ENCODE data around the gene LRRTM4. TPM values are rescaled to one million over a fixed set of nuclear protein-coding genes. Genes with fewer than 3 reads are reported as not detected.

The LRRTM4 gene
- total RNA-seq, 2 donors from 2014 or later, result 7.0 to 21.1 TPM

GRCh38 chr2:77201755-77202154, 320.4 kb downstream of the LRRTM4 start:
- Mint-ChIP-seq H3K36me3 (ENCODE audit: low read depth) (no peaks in the 10 kb centered on the region), H3K4me3 (no peak overlapping the region), H3K27me3 (ENCODE audit: insufficient read depth) (no peaks in the 10 kb centered on the region), H3K9me3 (no peaks in the 10 kb centered on the region), H3K27ac (no peak overlapping the region), H3K4me1 (peaks cover 21% of the 10 kb centered on the region)
- Histone ChIP-seq H3K27me3 (ENCODE audit: control insufficient read depth, insufficient read depth, low read length, poor library complexity, severe bottlenecking) (no peaks in the 10 kb centered on the region), H3K9ac (ENCODE audit: extremely low read depth, low read length, poor library complexity, severe bottlenecking) (no peak overlapping the region), H3K4me3 (ENCODE audit: low read length) (no peak overlapping the region), H3K9me3 (ENCODE audit: control insufficient read depth, low read length) (no peaks in the 10 kb centered on the region), H3K27ac (ENCODE audit: low read depth, low read length) (no peak overlapping the region), H3K36me3 (ENCODE audit: control insufficient read depth, insufficient read depth, low read length) (no peaks in the 10 kb centered on the region), H3K4me1 (ENCODE audit: control insufficient read depth, insufficient read depth, low read length) (peaks cover 2% of the 10 kb centered on the region)
- DNase-seq, result no peak
- TF ChIP-seq CTCF (conservative IDR thresholded peaks at IDR 0.05), result no peak
- 94 to 100% methylated on average over 1 to 2 of the region's 2 CpGs for WGBS, 2 experiments (ENCODE audit: insufficient coverage in 1 of 2, insufficient read length in 1 of 2)

GRCh38 chr2:77199411-77199810, 322.8 kb downstream of the LRRTM4 start:
- H3K27ac ChIP-seq (ENCODE audit: low read depth, low read length), result no peak overlapping the region
- peaks cover 2% of the 10 kb centered on the region for H3K4me1 ChIP-seq (ENCODE audit: control insufficient read depth, insufficient read depth, low read length)
- H3K36me3 ChIP-seq (ENCODE audit: control insufficient read depth, insufficient read depth, low read length), result no peaks in the 10 kb centered on the region
- H3K4me3 ChIP-seq (ENCODE audit: low read length), result no peak overlapping the region
- no peak for TF ChIP-seq CTCF (conservative IDR thresholded peaks at IDR 0.05)
- no peak overlapping the region for H3K27ac Mint-ChIP-seq
- H3K27me3 ChIP-seq (ENCODE audit: control insufficient read depth, insufficient read depth, low read length, poor library complexity, severe bottlenecking), result no peaks in the 10 kb centered on the region
- H3K4me1 Mint-ChIP-seq, result peaks cover 21% of the 10 kb centered on the region
- H3K9me3 ChIP-seq (ENCODE audit: control insufficient read depth, low read length), result no peaks in the 10 kb centered on the region
- H3K4me3 Mint-ChIP-seq, result no peak overlapping the region
- no peaks in the 10 kb centered on the region for H3K36me3 Mint-ChIP-seq (ENCODE audit: low read depth)
- H3K9me3 Mint-ChIP-seq, result no peaks in the 10 kb centered on the region
- no peak overlapping the region for H3K9ac ChIP-seq (ENCODE audit: extremely low read depth, low read length, poor library complexity, severe bottlenecking)
- H3K27me3 Mint-ChIP-seq (ENCODE audit: insufficient read depth), result no peaks in the 10 kb centered on the region
- DNase-seq, result no peak

- H3K4me1 ChIP-seq (ENCODE audit: control insufficient read depth, insufficient read depth, low read length), result no peaks in the 10 kb centered on the region
- H3K27me3 ChIP-seq (ENCODE audit: control insufficient read depth, insufficient read depth, low read length, poor library complexity, severe bottlenecking), result no peaks in the 10 kb centered on the region
- no peak overlapping the region for H3K27ac Mint-ChIP-seq
- H3K9me3 ChIP-seq (ENCODE audit: control insufficient read depth, low read length), result no peaks in the 10 kb centered on the region
- TF ChIP-seq CTCF (conservative IDR thresholded peaks at IDR 0.05), result no peak
- no peaks in the 10 kb centered on the region for H3K36me3 ChIP-seq (ENCODE audit: control insufficient read depth, insufficient read depth, low read length)
- no peak overlapping the region for H3K4me3 Mint-ChIP-seq
- no peaks in the 10 kb centered on the region for H3K36me3 Mint-ChIP-seq (ENCODE audit: low read depth)
- WGBS, 2 experiments (ENCODE audit: insufficient coverage in 1 of 2, insufficient read length in 1 of 2), result 71 to 92% methylated on average over 1 to 4 of the region's 4 CpGs
- no peak overlapping the region for H3K9ac ChIP-seq (ENCODE audit: extremely low read depth, low read length, poor library complexity, severe bottlenecking)
- H3K27me3 Mint-ChIP-seq (ENCODE audit: insufficient read depth), result no peaks in the 10 kb centered on the region
- no peak for DNase-seq
- H3K9me3 Mint-ChIP-seq, result no peaks in the 10 kb centered on the region
- H3K4me3 ChIP-seq (ENCODE audit: low read length), result no peak overlapping the region
- H3K27ac ChIP-seq (ENCODE audit: low read depth, low read length), result no peak overlapping the region
- no peaks in the 10 kb centered on the region for H3K4me1 Mint-ChIP-seq
These were observed 328.2 kb downstream of the LRRTM4 start for GRCh38 chr2:77193858-77194448.

Measured in endodermal cell (in vitro differentiated cells).